HG02852 (cell line): ENCODE data around the gene TRIM54.
A peak's percentile ranks its signal among the peaks of the same experiment; 100 is the strongest.
"Not testable (repeated sequence)": the region's sequence is repeated elsewhere in the genome, so short reads cannot be mapped to it uniquely, and the experiment has no call there.

Experiments used
- ATAC-seq: cut with Tn5 transposase; IDR thresholded peaks from one replicate; pipeline ENCODE4 v1.9.1; 2021; ENCODE audit warnings: mild to moderate bottlenecking, moderate library complexity; ENCODE audit not compliant: unreplicated experiment

TRIM54 gene

GRCh38 chr2:27309651-27310050, 27.4 kb downstream of the TRIM54 start:
- ATAC-seq: no peak

GRCh38 chr2:27312152-27312551, 29.9 kb downstream of the TRIM54 start:
- ATAC-seq: no peak

GRCh38 chr2:27313882-27314645, 31.8 kb downstream of the TRIM54 start:
- no peak for ATAC-seq

DNA sequence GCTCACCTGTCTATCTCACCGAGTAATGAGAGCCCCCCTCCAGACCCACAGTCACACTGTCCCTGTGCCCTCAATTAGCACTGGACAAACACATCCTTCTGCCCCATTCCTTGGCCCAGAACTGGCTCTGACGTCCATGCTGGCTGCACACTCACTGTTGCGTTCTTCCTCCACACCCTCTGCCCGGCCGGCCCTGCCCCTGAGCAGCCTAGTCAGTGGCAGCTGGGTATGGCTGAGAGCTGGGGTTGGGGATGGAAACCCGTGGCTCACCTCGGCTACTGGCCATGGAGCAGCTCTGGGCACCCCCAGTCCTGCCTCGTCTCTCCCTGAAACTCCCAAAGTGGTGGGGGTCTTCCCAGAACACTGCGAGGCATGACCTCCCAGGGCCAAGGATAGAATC, 32.5 kb downstream of the TRIM54 start:
- ATAC-seq: no peak

DNA sequence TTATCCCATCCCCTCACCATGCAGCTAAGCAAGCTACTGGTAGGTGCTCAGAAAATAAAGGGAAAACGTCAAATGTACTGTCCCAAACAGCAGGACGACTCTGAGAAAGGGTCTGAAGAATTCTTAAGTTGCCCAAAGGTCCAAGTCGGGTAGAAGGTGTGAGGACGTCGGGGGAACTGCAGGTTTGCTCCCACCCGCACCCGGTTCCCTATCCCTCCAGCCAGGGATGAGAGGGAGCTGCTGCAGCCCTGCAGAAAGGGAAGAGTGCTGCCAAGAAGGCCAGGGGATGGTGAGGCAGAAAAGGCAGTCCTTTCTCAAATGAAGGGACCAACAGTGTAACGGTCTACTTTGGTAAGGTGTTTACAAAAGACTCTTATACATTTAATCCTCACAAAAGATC, 32.9 kb downstream of the TRIM54 start:
- ATAC-seq: no peak

DNA sequence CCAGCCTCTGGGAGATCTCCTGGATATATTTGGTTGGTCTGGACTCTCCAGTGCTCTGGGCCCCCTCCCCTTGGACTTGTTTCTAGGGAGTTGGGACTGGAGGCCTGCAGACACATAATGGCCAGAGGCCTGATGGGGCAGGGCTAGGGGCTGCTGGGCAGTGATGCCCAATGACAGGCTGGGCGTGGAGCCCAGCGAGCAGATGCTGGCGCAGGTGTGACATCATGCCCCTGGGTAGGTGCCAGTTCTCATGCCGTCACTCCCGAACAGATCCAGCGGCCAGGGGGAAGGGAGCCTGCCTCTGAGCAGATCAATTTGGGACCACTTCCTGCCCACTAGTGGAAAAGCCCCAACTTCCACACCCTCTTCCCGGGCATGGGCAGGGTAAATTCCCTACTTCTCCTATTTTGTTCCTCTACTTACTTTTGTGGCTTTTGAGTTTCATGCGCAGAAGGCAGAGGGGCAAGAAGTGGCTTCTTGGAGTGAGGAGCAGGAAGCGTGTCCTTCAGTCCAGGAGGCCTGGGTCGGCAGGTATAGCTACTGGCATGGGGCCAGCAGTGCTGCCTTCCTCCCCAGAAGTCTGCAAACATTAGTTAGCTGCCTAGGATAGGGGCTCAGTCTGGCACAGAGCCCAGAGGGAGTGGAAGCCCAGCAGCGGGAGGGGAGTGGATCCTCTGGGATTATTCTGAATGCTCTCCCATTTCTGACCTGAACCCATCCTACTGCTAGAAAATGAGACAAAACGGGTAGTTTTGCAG, 34.6 kb downstream of the TRIM54 start:
- no peak for ATAC-seq

GRCh38 chr2:27319839-27320238, 37.6 kb downstream of the TRIM54 start:
- ATAC-seq: not testable (repeated sequence)

DNA sequence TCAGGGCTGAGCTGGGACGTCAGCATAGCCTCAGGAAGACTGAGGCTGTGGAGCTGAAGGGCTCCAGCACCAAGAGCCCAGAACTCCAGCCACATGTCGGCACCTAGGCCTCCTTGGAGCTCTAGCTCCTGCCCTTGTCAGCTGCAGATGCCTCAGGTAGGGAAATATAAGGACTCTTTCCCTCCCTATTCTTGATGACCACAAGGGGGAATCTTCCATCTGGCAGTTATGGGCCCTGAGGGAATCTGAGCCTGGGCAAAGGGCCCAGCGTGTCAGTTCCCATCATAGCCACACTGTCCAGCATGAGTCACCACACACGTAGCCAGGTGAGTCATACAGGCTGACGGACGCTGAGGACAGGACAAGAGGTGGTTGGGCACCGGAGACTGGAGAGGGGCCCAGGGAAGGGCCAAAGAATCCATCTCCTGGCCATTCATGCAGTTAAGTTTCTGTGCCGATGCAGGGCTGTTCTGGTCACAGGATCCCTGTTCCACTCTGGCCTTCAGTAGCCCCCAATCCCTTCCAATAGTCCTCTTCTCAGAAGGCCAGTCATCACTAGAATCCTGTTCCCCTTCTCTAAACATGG, 38.8 kb downstream of the TRIM54 start:
- no peak for ATAC-seq

- no peak for ATAC-seq
These were observed 40.1 kb downstream of the TRIM54 start for GRCh38 chr2:27322301-27322765.

- ATAC-seq: peak; percentile 96
These were observed 40.8 kb downstream of the TRIM54 start, which contains the start of gene MPV17 for GRCh38 chr2:27322766-27323595. Gene MPV17 (minus strand): TSS chr2:27323097. CDS start chr2:27322517, 580 bp downstream.

GRCh38 chr2:27323596-27324285, 41.5 kb downstream of the TRIM54 start:
- ATAC-seq: no peak

DNA sequence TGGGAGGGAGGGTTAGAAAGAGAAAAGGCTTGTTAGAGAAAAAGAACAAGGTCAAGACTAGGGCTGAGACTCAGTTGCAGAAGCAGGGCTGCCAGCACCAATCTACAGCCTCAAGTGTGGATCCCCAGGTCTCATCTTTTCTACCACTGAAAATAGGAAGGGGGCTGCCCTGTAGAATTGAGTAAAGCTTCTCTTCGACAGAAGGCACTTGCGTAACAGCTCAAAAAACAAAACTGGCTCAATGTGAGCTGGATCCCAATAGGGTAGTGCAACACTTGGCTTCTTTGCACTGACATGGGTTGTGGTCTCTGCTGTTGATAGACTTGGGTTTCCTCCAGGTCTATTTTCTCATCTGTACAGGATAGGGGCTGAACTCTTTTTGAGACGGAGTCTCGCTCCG, 42.5 kb downstream of the TRIM54 start:
- no peak for ATAC-seq

DNA sequence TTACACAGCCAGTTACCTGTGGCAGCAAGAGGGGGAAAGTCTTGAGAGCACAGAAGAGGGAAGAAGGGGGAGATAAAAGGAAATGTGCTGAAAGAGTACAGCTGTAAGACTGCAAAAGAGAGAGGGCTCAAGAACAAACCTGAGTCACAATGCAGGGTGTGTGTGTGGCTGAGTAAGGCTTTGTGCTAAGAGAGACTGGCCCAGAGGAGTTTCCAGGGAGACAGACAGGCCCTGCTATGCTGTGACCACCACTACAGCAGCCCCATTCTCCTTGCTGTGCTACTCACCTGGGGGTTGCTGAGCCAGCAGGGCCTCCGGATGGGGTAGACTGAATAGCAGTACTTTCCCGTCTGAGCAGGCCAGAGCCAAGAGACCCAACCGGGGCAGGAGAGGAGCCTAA, 53.1 kb downstream of the TRIM54 start:
- ATAC-seq: no peak

DNA sequence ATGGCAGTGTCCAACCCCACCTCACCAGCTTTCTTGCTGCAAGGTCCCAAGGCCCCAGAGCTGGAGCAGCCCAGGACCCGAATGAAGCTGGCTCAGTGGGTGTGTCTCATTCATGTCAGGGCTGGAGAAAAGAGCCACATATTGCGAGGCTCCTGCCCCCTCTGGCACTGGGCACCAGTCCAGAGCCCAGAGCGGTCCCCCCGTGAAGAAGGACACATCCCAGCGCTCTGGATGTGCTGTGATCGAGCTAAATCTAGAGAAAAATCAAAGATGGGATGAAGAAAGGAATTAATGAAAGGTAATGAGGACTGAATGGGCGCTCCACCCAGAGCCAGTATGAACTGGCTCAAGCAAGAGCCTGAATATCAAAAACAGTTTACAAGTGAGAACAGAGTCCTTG, 53.9 kb downstream of the TRIM54 start:
- no peak for ATAC-seq

DNA sequence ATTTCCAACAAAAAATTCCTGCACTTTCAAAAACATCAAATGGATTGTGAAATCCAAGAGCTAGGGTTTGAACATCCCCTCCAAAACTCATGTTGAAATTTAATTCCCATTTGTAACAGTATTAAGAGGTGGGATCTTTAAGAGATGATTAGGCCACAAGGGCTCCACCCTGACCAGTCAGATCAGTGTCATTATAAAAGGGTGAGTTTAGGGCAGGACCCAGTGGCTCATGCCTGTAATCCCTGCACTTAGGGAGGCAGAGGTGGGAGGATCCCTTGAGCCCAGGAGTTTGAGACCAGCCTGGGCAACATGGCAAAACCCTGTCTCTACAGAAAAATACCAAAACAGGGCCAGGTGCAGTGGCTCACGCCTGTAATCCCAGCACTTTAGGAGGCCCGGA, 65.4 kb downstream of the TRIM54 start:
- no peak for ATAC-seq

GRCh38 chr2:27350106-27350693, 68.0 kb downstream of the TRIM54 start:
- no peak for ATAC-seq

DNA sequence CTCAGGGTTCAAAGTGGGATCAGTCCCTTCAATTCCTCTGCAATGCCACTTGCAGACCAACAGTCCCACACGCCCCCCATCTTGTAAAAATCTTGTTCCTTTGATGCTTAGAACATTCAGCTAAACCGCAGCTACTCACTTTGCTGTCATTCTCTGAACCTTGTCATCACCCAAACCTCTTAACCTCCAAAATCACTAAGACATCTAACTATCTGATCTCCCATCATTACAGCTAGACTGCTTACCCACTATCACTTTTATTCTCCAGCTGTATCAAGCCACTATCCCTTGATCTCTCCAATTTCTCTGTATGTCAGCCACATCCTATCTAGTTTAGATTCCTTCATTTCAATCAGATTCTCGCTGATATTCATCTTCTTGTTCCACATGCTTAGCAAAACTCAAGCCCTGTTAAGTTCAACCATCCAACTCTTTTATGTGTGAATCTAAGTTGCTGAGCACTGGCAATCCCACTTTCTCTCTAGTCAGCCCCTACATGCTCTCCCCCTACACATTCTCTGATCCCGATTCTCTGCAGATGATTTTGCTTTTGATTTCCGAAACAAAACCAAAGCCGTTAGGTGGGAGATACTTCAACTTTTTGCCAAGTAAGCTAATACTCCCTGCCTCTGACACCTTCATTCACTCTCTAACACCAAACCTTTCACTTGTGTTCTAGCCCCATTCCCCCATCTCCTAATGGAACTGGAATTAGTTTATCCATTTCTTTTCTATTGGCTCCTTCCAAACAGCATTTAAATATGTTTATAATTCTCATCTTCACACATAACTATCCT, 69.8 kb downstream of the TRIM54 start:
- no peak for ATAC-seq

- not testable (repeated sequence) for ATAC-seq
These were observed 71.1 kb downstream of the TRIM54 start for GRCh38 chr2:27353386-27353761.
